Stimulated activated CD4-positive, alpha-beta T cell treated with anti-CD3 and anti-CD28 coated beads, Interleukin-2, amount 100 ng/mL, for 4 hours (primary cell): ENCODE data around the gene OGG1.
A peak's percentile ranks its signal among the peaks of the same experiment; 100 is the strongest.

Experiments
- DNase-seq: peaks from one replicate; pipeline ENCODE4 v3.0.0-alpha.2; 2020; ENCODE audit warnings: low read depth

The OGG1 gene

DNA sequence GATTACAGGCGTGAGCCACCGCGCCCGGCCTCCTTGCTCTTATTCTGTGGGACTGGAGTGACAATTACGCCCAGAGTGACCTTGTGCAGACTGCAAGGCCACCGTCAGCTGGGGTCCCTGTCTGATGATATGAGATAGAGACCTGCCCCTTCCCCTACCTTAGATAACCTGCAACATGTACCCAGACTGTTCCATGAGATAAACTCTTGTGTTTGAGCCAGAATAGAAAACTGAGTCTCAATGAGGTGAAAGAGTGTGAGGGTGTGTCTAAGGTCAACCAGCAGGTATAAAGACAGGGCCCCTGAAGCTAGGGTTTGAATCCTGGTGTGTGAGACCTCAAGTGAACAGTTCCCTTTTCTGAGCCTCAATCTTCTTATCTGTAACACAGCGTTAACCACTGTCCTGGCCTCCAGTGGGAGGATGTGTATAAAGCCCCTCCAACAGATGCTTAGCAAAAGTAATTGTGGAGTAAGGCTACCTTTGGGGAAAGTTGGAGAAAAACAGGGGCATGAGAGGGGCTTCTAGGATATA is 36.5 kb downstream of the OGG1 start:
- no peak for DNase-seq

DNA sequence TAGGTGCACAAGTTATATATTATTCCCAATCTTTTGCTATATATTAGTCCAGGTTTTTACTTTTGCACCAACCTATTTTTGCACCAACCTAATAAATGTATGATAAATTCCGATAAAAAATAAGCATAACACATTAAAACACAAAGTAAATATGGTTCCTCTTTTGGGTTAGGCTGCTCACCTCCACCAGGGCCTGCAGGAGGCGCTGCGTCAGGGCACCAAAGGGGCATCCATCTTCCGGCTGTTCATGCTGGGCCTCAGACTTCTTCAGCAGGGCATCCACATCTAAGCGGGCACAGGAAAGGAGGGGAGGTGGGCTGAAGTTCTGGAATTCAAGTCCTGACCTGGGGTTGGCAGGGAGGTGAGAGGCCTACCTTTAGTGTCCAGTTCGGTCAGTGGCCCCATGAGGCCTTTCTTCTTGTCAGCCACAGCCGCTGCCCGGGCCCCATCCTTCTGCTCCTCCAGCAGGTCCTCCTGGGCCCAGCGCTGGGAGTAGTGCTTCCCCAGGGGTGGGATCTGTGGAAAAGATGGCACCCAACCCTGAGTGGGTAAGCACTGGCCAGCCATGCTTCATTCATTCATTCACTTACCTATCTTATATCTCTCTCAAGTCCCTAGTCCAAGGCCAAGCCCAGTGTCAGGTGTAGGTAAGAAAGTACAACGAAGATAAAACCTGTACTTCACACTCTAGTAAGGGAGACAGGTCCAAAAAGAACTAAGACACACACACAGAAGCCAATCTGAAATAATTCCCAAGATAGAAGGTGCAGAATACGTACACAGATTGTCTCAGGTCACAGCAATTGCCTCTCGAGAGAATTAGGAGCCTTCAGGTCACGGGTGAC is 37.3 kb downstream of the OGG1 start:
- DNase-seq, result no peak

DNA sequence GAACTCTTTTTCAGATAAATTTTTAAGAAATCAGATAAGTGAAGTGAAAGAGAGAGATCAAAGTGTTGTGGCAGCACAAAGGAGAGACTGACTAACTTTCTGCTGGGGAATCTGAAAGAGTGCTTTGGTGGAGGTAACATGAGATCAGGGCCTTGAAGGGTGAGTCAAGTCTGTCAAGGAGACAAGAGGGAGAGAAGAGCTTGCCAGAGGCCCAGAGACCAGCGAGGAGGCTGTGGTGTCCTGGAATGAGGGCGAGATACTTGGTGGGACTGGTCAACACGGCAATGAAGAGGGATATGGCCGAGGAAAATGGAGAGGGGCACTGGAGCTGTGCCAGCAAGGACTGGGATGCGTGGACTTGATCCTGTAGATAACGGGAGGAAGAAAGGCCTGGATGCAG is 38.0 kb downstream of the OGG1 start:
- DNase-seq, result no peak

DNA sequence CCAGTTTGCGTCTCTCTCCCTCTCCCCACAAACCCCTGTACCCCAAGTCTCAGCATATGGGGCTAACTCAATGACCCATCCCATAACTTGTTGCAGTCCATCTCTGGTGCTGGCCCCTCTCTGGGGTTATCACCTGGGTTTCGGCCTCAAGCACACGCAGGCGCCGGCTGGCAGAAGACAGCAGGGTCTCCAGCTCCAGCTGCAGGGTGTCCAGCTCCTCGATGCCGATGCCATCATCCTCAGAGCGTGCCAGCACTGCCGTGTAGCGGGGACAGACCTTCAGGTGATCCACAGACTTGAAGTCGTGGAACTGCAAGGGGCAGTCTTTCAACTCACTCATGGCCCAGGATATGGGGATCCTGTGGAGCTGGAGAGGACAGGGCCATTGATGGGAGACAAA is 41.4 kb downstream of the OGG1 start:
- DNase-seq, result no peak

DNA sequence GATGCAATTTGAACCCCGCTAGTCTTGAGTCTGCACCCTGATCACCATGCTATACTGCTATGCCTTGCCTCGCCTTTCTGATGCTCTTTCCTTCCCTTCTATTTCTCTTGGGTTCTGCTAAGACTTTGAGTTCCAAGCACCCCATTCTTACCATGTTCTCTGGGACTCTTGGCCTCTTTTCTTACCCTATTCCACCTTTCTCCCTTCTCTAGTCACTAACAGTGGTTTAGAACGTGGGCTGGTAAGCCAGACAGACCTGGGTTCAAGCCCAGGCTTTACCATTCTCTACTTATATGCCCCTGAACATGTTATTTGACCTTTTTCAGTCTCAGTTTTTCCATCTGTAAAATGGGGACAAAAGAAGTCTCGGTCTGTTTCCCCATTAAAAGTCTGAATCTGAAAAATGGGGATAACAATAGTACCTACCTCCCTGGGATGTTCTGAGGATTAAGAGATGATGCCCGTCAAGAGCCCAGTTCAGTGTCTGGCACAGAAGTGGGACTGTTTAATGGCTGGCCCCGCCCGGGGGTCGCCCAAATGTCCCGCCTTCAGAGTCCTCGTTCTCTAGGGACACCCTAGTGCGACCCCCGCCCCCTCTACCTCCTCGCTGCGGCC is 42.1 kb downstream of the OGG1 start:
- no peak for DNase-seq

DNA sequence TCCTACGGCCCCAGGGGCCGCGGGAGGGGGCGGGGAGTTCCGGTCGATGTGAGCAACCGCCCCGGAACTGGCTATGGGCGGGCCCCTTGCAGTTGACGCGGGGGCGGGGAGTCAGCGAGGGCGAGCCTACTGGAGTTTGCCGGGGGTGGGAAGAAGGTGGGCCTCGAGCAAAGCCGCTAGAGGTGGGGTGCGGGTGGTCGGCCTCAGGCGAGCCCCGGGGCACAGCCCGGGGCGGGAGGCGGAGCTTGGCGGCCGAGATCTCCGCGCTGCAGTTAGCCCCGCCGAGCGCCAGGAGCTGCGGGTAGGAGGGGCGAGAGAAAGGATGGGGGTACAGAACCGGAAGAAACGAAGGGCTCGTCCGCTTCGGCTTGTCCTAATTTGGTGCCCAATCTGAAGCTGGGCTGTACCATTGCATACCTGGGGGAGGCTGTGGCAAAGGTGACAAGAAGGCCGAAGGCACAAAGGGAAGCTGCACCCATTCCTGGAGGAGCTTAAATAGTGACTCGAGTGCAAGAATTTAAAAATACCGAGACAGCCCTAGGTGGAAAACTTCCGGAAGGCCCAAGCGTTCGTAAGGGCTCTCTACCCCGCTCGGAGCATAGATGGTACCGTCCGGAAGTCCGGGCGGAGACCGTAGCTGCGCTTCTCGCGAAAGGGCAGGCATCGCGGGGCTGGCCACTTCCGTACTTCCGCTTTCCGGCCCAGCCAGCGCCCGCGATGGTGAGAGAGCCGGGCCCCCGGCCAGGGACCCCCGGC is 42.8 kb downstream of the OGG1 start, which contains the start of the genes ARPC4 and TADA3:
Gene ARPC4, plus strand, starts transcription at position 678 of the 756 bp plus-strand sequence. Its CDS starts 40 bp downstream, at position 718.
Gene TADA3, minus strand, starts transcription at position 69 of the 756 bp plus-strand sequence. CDS start 1,007 bp downstream, outside the sequence.
- peak; percentile 92 for DNase-seq

DNA sequence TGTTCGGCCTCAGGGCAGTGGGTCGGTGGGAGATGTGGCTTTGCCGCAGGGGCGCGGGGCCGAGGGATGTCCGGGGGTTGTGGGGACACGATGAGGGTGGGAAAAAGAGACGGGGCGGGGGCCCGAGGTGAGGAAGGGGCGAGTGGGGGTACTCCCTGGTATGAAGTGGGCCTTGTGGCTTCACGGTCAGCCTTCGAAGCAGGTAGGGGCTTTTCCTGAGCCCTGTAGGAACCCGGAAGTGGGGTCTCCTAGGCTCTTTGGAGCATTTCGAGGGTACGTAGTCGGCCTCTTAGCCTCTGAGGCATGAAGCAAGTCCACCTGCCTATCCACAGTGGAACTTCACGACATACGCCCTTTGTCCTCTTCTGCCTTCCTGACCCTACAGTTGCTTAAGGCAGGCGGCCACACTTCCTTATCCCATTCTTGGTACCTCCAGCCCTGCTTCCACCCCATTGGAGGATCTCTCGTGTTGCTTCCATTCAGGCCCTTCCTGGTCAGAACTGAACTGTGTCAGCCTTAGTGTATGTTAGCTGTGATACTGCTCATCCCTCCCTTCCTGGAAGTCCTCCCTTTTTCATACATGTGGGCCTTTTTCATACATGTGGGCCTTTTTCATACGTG is 43.5 kb downstream of the OGG1 start:
- no peak for DNase-seq

DNA sequence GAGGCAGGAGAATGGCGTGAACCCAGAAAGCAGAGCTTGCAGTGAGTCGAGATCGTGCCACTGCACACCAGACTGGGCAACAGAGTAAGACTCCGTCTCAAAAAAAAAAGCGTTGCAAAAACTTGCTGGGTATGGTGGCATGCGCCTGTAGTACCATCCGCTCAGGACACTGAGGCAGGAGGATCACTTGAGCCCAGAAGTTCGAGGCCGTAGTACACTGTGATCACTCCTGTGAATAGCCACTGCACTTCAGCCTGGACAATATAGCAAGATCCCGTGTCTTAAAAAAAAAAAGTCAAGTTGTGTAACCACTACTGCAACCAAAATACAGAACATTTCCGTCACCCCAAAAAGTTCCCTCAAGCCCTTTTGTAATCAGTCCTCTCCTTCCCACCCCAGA is 44.6 kb downstream of the OGG1 start:
- DNase-seq, result no peak

DNA sequence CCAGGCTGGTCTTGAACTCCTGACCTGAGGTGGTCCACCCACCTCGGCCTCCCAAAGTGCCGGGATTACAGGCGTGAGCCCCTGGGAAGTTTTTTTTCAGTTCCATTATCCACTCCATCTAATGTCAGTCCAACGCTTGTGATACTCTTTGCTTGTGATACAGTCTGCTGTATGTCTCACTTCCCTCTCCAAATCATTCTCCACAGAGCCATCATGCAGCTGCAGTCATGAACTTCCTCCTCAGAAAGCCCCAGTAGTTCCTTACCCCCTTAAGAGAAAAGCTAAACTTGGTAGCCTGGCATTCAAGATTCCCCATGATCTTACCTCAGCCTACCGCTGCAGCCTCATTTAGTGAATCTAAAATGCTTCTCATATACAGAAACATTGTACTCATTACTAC is 45.5 kb downstream of the OGG1 start:
- no peak for DNase-seq

DNA sequence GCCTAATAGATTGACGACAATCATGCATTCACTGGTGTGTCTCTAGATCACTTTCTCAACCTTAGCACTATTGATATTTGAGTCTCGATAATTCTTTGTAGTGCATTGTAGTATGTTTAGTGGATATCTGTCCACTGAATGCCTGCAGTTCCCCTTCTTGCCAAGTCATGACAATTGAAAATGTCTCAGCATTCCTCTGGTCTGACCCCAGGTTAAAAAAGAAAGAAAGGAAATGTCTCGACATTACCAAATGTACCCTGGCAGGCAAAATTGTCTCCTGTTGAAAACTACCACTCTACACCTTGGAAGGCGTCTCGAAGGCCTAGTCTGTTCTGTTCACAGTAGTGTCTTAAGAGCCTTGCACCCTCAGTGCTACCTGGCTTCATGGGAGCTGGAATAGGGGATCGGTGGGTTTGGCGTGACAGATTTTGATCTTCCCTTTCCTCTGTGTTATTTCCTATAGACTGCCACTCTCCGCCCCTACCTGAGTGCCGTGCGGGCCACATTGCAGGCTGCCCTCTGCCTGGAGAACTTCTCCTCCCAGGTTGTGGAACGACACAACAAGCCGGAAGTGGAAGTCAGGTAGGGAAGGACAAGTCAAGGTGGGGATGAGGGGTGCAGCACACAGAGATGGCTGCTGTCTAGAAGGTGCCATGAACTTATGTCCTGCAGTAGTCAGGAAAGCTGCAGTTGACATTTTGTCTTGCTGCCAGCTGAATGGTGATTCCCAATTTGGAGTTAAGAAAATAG is 47.6 kb downstream of the OGG1 start:
- DNase-seq, result no peak

DNA sequence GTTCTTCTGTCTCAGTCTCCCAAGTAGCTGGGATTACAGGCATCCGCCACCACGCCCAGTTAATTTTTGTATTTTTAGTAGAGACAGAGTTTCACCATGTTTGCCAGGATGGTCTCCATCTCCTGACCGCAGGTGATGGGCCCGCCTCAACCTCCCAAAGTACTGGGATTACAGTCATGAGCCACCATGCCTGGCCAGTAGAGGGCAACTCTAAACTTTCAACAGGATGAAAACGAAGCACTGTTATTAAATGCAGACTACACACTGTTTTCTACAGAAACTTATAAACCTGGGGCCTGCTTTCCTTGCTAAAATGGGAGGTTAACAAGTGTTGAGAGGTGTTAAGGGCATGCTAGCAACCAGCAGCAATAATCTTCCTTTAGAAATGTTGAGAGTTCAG is 50.8 kb downstream of the OGG1 start:
- no peak for DNase-seq

DNA sequence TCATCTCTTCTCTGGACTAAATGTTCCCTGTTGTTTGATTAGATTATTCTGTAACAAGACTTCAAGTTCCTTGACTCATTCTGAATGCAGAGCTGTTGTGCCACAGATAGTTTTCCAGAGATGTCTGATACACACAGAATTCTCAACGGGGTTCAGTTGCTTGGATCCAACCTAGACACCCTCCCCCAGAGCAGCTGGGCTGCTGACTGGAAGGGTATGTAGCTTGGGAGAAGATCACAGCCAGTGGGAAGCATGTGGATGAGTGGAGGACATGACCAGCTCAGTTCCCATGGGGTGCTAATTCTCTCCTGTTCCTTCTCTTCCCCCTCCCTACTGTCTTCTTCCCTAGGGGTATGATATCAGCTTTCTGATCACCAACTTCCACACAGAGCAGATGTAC is 53.7 kb downstream of the OGG1 start:
- DNase-seq, result no peak

DNA sequence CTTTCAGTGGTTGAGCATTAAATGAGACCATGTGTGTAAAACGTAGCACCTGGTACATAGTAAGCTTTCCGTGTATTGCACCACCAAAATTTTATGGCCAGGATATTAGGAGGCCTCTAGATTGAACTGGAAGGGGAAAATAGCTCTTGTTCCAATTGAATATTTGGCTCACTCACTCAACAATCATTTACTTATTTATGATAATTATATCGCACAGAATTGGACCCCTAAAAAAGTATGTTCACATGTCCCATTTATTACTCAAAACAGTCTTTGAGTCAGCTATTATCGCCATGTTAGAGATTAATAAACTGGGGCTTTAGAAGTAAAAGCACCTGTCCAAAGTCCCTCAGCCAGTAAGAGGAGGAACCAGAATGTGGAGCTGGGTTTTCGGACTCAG is 55.2 kb downstream of the OGG1 start:
- no peak for DNase-seq

DNA sequence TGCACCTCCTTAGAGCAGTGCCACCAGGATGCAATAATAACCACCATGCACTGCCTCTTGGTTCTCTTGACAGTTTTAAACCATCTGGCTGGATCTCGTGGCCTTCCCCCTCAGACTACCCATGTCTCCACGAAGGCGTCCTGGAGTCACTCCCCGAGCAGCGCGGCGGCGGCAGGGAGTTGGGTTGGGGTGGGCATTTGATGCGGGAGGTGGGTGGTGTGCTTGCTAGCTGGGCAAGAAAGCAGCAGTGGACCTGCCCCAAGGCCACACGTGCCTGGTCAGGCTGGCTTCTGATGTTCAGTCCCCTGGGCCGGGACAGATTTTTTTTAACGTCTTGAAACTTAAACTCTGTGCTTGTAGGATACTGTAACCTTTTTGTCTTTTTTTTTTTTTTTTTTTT is 56.4 kb downstream of the OGG1 start:
- no peak for DNase-seq
